Uterus (tissue), 2 donors: ENCODE measurements around the gene S100A4.

Experiments used
- CTCF ChIP-seq, 4 experiments: fragments of 200-600 bp in 2 of 4; fragments of 450-650 bp in 2 of 4; sonication (generic) in 2 of 4; IDR thresholded peaks; one replicate each; pipeline ENCODE4 v1.5.1; 2016 to 2019; ENCODE audit warnings: antibody characterized with exemption in 4 of 4, mild to moderate bottlenecking in 2 of 4, moderate library complexity in 1 of 4
- POLR2A ChIP-seq, 2 donors: fragments of 450-650 bp; IDR thresholded peaks; one replicate each; pipeline ENCODE4 v1.6.1; 2016; ENCODE audit warnings: antibody characterized with exemption in 2 of 2, mild to moderate bottlenecking in 1 of 2, moderate library complexity in 1 of 2

GRCh38 chr1:153519242-153519641 is 26.4 kb downstream of the S100A4 start:
- TF ChIP-seq POLR2A (IDR thresholded peaks at IDR 0.05): no peak
- no peak for TF ChIP-seq CTCF (IDR thresholded peaks at IDR 0.05)
